ENCODE measurements around the gene USF2. TPM values are rescaled to one million over a fixed set of nuclear protein-coding genes. Genes with fewer than 3 reads are reported as not detected.

The USF2 gene
- polyA plus RNA-seq, 3 donors: 2.7 to 248 (median 5.0) TPM

DNA sequence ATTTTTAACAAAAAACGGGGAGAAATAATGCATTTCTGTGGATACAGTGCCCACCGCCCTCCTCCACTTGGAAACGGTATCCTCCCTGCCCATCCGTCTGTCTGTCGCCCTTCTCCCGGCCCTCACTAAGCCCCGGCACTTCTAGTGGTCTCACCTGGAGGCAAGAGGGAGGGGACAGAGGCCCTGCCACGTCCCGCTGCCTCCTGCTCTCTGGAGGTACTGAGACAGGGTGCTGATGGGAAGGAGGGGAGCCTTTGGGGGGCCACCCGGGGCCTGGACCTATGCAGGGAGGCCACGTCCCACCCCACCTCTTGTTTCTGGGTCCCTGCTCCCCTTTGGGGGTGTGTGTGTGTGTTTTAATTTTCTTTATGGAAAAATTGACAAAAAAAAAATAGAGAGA is 10.6 kb downstream of the USF2 start:
- H3K4me2 ChIP-seq (replicated peaks; ENCODE audit: extremely low read depth, low read length, poor library complexity, severe bottlenecking): no peak overlapping the region
- H3K27ac Mint-ChIP-seq: no peak overlapping the region
- no peak for DNase-seq
- peaks cover 13 to 14% (median 14%) of the 10 kb centered on the region in 3 donors for H3K27me3 Mint-ChIP-seq (ENCODE audit: low read depth in 3 of 3)
- H3K4me1 Mint-ChIP-seq: peaks cover 34% of the 10 kb centered on the region
- H3K36me3 ChIP-seq (replicated peaks in 1 of 2; ENCODE audit: control insufficient read depth in 1 of 2, insufficient read depth in 2 of 2, low read length in 2 of 2): peaks cover 42 to 56% of the 10 kb centered on the region in 2 donors
- H3K27ac ChIP-seq (ENCODE audit: low read depth in 1 of 2, low read length in 2 of 2): no peak overlapping the region
- WGBS (ENCODE audit: insufficient coverage): 100% methylated on average over 4 of the region's 11 CpGs
- H3K4me1 ChIP-seq (ENCODE audit: control insufficient read depth in 1 of 2, insufficient read depth in 2 of 2, low read length in 2 of 2): peaks cover 22 to 33% of the 10 kb centered on the region in 2 donors
- peaks cover 47% of the 10 kb centered on the region for H4K20me1 ChIP-seq (ENCODE audit: insufficient read depth, low read length)
- TF ChIP-seq CTCF (IDR thresholded peaks at IDR 0.05): no peak
- no peak overlapping the region for H3K4me3 ChIP-seq (replicated peaks in 1 of 3; ENCODE audit: low read depth in 2 of 3, low read length in 3 of 3)
- H3K27me3 ChIP-seq (ENCODE audit: control insufficient read depth in 2 of 2, insufficient read depth in 2 of 2, low read length in 2 of 2): no peaks in the 10 kb centered on the region
- H3K4me3 Mint-ChIP-seq: no peak overlapping the region
- no peak overlapping the region for H2AFZ ChIP-seq (ENCODE audit: insufficient read depth, low read depth, low read length, poor library complexity, severe bottlenecking)
- H3K79me2 ChIP-seq (ENCODE audit: insufficient read depth, low read length): no peaks in the 10 kb centered on the region
- no peaks in the 10 kb centered on the region for H3K9me3 ChIP-seq (replicated peaks in 1 of 2; ENCODE audit: control insufficient read depth in 1 of 2, insufficient read depth in 1 of 2, low read length in 2 of 2)
- H3K9ac ChIP-seq (ENCODE audit: insufficient read depth, low read length, poor library complexity, severe bottlenecking): no peak overlapping the region
- peaks cover 52 to 54% of the 10 kb centered on the region in 2 donors for H3K36me3 Mint-ChIP-seq
- H3K9me3 Mint-ChIP-seq: peaks cover 0 to 2% (median 0%) of the 10 kb centered on the region in 7 donors
- intact Hi-C loops (cut with micrococcal nuclease): no loop called here

DNA sequence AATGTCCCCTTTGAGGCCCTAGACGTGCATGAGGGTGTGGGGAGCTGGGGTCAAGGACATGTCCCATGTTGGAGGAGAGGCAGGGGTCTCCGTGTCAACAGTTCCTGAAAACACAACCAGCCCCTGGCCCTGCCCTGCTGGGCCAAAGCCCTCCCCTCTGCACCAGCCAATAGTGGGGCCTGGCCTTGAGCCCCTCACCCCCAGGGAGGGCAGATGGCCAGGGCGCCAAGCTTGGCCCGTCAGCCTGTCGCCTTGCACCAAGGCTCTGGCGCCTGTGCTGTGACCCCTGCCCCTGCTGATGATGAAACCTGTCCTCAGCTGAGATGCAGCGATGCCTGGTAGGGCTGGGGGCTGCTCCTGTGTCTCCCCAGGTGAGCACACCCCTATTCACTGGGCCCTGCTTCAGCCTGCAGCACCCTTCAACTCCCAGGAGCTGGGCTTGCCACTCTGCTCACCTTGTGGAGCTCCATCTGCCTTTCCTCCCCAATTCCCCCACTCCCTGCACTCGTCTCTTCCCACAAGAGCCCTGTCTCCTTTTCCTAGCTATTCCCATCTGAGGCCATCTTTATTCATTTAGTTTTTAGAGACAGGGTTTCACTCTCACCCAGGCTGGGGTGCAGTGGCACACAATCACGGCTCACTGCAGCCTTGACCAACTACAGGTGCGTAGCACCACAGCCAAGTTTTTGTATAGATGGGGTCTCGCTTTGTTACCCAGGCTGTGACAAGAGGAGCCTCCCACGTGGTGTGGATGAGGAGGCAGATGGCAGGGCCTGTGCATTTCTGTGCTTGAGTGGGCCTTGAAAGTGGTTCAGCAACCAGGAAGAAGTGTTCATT is 11.4 kb downstream of the USF2 start:
- no peak overlapping the region for H3K9ac ChIP-seq (ENCODE audit: insufficient read depth, low read length, poor library complexity, severe bottlenecking)
- H3K9me3 ChIP-seq (replicated peaks in 1 of 2; ENCODE audit: control insufficient read depth in 1 of 2, insufficient read depth in 1 of 2, low read length in 2 of 2): no peaks in the 10 kb centered on the region
- intact Hi-C loops (cut with micrococcal nuclease): loop anchor here in 1 of 2 donors (5.0 kb wide), 1 partner anchor 62 kb away; no protein-coding TSS in a partner anchor
- Mint-ChIP-seq H3K36me3 (peaks cover 46% of the 10 kb centered on the region in 2 donors), H3K27ac (peak overlapping the region in 3 of 7 donors; percentile 2 to 61 (median 32)), H3K27me3 (ENCODE audit: low read depth in 3 of 3) (peaks cover 13 to 16% (median 14%) of the 10 kb centered on the region in 3 donors), H3K4me3 (no peak overlapping the region), H3K9me3 (peaks cover 0 to 2% (median 0%) of the 10 kb centered on the region in 7 donors), H3K4me1 (peaks cover 42% of the 10 kb centered on the region)
- peaks cover 39 to 48% of the 10 kb centered on the region in 2 donors for H3K36me3 ChIP-seq (replicated peaks in 1 of 2; ENCODE audit: control insufficient read depth in 1 of 2, insufficient read depth in 2 of 2, low read length in 2 of 2)
- H3K27me3 ChIP-seq (ENCODE audit: control insufficient read depth in 2 of 2, insufficient read depth in 2 of 2, low read length in 2 of 2): no peaks in the 10 kb centered on the region
- no peak overlapping the region for H3K4me3 ChIP-seq (replicated peaks in 1 of 3; ENCODE audit: low read depth in 2 of 3, low read length in 3 of 3)
- 91% methylated on average over 9 of the region's 12 CpGs for WGBS (ENCODE audit: insufficient coverage)
- DNase-seq: no peak
- no peak overlapping the region for H2AFZ ChIP-seq (ENCODE audit: insufficient read depth, low read depth, low read length, poor library complexity, severe bottlenecking)
- H3K4me1 ChIP-seq (ENCODE audit: control insufficient read depth in 1 of 2, insufficient read depth in 2 of 2, low read length in 2 of 2): peaks cover 31 to 42% of the 10 kb centered on the region in 2 donors
- no peaks in the 10 kb centered on the region for H3K79me2 ChIP-seq (ENCODE audit: insufficient read depth, low read length)
- peaks cover 41% of the 10 kb centered on the region for H4K20me1 ChIP-seq (ENCODE audit: insufficient read depth, low read length)
- no peak for TF ChIP-seq CTCF (IDR thresholded peaks at IDR 0.05)
- H3K4me2 ChIP-seq (replicated peaks; ENCODE audit: extremely low read depth, low read length, poor library complexity, severe bottlenecking): no peak overlapping the region
- no peak overlapping the region for H3K27ac ChIP-seq (ENCODE audit: low read depth in 1 of 2, low read length in 2 of 2)
